ENCODE results near the gene SYAP1. TPM values are rescaled to one million over a fixed set of nuclear protein-coding genes. Genes with fewer than 3 reads are reported as not detected.

SYAP1 gene
- total and polyA plus RNA-seq, 2 of the 8 experiments (the other 6 are each of a cell fraction or from before 2014, with no cell fraction given): 2.9 to 20.3 TPM

- TF ChIP-seq JUND (IDR thresholded peaks at IDR 0.05; ENCODE audit: low read length): peak; percentile 67; the same call in 1 of the 2 replicates
- TF ChIP-seq TAF1 (IDR thresholded peaks at IDR 0.05; ENCODE audit: low read depth, low read length): peak; percentile 96
- TF ChIP-seq SIN3A (conservative IDR thresholded peaks at IDR 0.05 in 1 of 2, IDR thresholded peaks at IDR 0.05 in 1 of 2; ENCODE audit: low read depth in 1 of 2, low read length in 2 of 2): peak in 1 of 2 experiments; percentile 75; a peak in 1 of 4 replicates
- no peak for TF ChIP-seq CHD1 (IDR thresholded peaks at IDR 0.05; ENCODE audit: low read depth, low read length)
These were observed at the start of gene SYAP1 (continued) for GRCh38 chrX:16719334-16720084.
